MCF 10A (cell line): Measurements from ENCODE around the gene FAM131C. TPM values are rescaled to one million over a fixed set of nuclear protein-coding genes. Genes with fewer than 3 reads are reported as not detected.
"Not testable (repeated sequence)": the region's sequence is repeated elsewhere in the genome, so short reads cannot be mapped to it uniquely, and the experiment has no call there.

Experiments used
- BruUV-seq: library from RNA; stranded (reverse); fragments of 400-500 nt; replicated peaks from 2 replicates; lab custom pipeline; 2021; lab: Mats Ljungman, UMichigan
- CTCF ChIA-PET: fragments of 300-600 bp; sonication (Branson Sonifier 250); formaldehyde crosslinking; extraction: SDS; loops from one replicate; lab custom pipeline; 2021; ENCODE audit warnings: antibody characterized with exemption, inconsistent platforms; lab: Yijun Ruan, JAX
- POLR2A ChIA-PET: fragments of 300-600, 350-650 bp; sonication (Branson Sonifier 250); formaldehyde crosslinking; extraction: SDS; loops from one replicate; lab custom pipeline; 2020; ENCODE audit warnings: antibody characterized with exemption, inconsistent platforms; lab: Yijun Ruan, JAX
- DNase-seq: peaks from one replicate; pipeline ENCODE4 v3.0.0-alpha.2; 2018; ENCODE audit not compliant: unreplicated experiment
- H3K27ac Mint-ChIP-seq: one replicate; pipeline ENCODE4 v1.8.0; 2022; ENCODE audit warnings: mild to moderate bottlenecking, low read depth, mixed read lengths; ENCODE audit not compliant: unreplicated experiment
- H3K27me3 Mint-ChIP-seq: one replicate; pipeline ENCODE4 v1.8.0; 2022; ENCODE audit warnings: mixed read lengths; ENCODE audit not compliant: insufficient read depth, unreplicated experiment
- H3K36me3 Mint-ChIP-seq: one replicate; pipeline ENCODE4 v1.8.0; 2022; ENCODE audit warnings: mild to moderate bottlenecking, moderate library complexity, mixed read lengths; ENCODE audit not compliant: insufficient read depth, unreplicated experiment
- H3K4me1 Mint-ChIP-seq: one replicate; pipeline ENCODE4 v1.8.0; 2022; ENCODE audit warnings: mixed read lengths; ENCODE audit not compliant: insufficient read depth, unreplicated experiment
- H3K4me3 Mint-ChIP-seq: one replicate; pipeline ENCODE4 v1.8.0; 2022; ENCODE audit warnings: mild to moderate bottlenecking, moderate library complexity, mixed read lengths; ENCODE audit not compliant: unreplicated experiment
- H3K9me3 Mint-ChIP-seq: one replicate; pipeline ENCODE4 v1.8.0; 2022; ENCODE audit warnings: mixed read lengths; ENCODE audit not compliant: unreplicated experiment
- CTCF ChIP-seq: fragments of 200-600 bp; IDR thresholded peaks from one replicate; pipeline ENCODE4 v1.8.0; 2022; ENCODE audit warnings: antibody characterized with exemption, mild to moderate bottlenecking; ENCODE audit not compliant: unreplicated experiment
- intact Hi-C: fragments of 100-400 bp; cut with micrococcal nuclease; formaldehyde crosslinking; loops from 2 replicates; pipeline ENCODE4 v1.14.1; 2022
- total RNA-seq: library from RNA; stranded (reverse); gene quantifications from 2 replicates; pipeline ENCODE4 v1.2.3, GENCODE V29; 2022

Gene FAM131C
- total RNA-seq, 1 experiment from 2014 or later: not detected

- no TSS peak for BruUV-seq
- ChIA-PET POLR2A (interaction anchor here (0.6 to 1.4 kb wide), 3 partner anchors 20 to 262 kb away, joined by 3 to 5 read pairs (median 3); no protein-coding TSS in a partner anchor), CTCF (interaction anchor here (0.5 to 3.6 kb wide), 22 partner anchors 9 to 619 kb away, joined by 3 to 45 read pairs (median 3); partner anchors contain the start of genes CLCNKB and SRARP)
- H3K27ac Mint-ChIP-seq: no peak overlapping the region
- no peaks in the 10 kb centered on the region for H3K9me3 Mint-ChIP-seq
- no peak overlapping the region for H3K4me3 Mint-ChIP-seq
- TF ChIP-seq CTCF: peak; percentile 93
- H3K27me3 Mint-ChIP-seq: peaks cover 9% of the 10 kb centered on the region
- H3K4me1 Mint-ChIP-seq: peaks cover 5% of the 10 kb centered on the region
- intact Hi-C loops: loop anchor here (1.0 to 2.0 kb wide), 2 partner anchors 47 to 263 kb away; no protein-coding TSS in a partner anchor
- H3K36me3 Mint-ChIP-seq: no peaks in the 10 kb centered on the region
- DNase-seq: peak; percentile 88
Measured at GRCh38 chr1:16055613-16056520, 17.6 kb downstream of the FAM131C start.

GRCh38 chr1:16054598-16055540 lies 18.6 kb downstream of the FAM131C start:
- DNase-seq: no peak

GRCh38 chr1:16053781-16054502 lies 19.5 kb downstream of the FAM131C start:
- H3K36me3 Mint-ChIP-seq: no peaks in the 10 kb centered on the region
- DNase-seq: no peak
- H3K4me1 Mint-ChIP-seq: peaks cover 5% of the 10 kb centered on the region
- no peak overlapping the region for H3K27ac Mint-ChIP-seq
- no peaks in the 10 kb centered on the region for H3K27me3 Mint-ChIP-seq
- ChIA-PET CTCF (interaction anchor here (0.6 to 3.6 kb wide), 7 partner anchors 15 to 239 kb away, joined by 3 to 45 read pairs (median 4); no protein-coding TSS in a partner anchor), POLR2A (interaction anchor here (0.9 kb wide), 1 partner anchor 221 kb away, joined by 3 read pairs; no protein-coding TSS in a partner anchor)
- no peak overlapping the region for H3K4me3 Mint-ChIP-seq
- no peaks in the 10 kb centered on the region for H3K9me3 Mint-ChIP-seq
- no TSS peak for BruUV-seq
- TF ChIP-seq CTCF: no peak
- intact Hi-C loops: no loop called here

More at GRCh38 chr1:16054598-16055540, 18.6 kb downstream of the FAM131C start:
- intact Hi-C loops: no loop called here
- no TSS peak for BruUV-seq
- Mint-ChIP-seq H3K36me3 (no peaks in the 10 kb centered on the region), H3K4me1 (peaks cover 5% of the 10 kb centered on the region), H3K9me3 (no peaks in the 10 kb centered on the region), H3K27ac (no peak overlapping the region), H3K4me3 (no peak overlapping the region), H3K27me3 (no peaks in the 10 kb centered on the region)
- TF ChIP-seq CTCF: no peak
- ChIA-PET POLR2A (interaction anchor here (0.9 to 1.3 kb wide), 2 partner anchors 57 to 222 kb away, joined by 3 read pairs; no protein-coding TSS in a partner anchor), CTCF (interaction anchor here (0.5 to 3.6 kb wide), 16 partner anchors 8 to 361 kb away, joined by 3 to 45 read pairs (median 4); no protein-coding TSS in a partner anchor)

- BruUV-seq, POLR2A ChIA-PET, H3K27ac Mint-ChIP-seq, intact Hi-C loops, H3K27me3 Mint-ChIP-seq, H3K9me3 Mint-ChIP-seq, H3K4me3 Mint-ChIP-seq, H3K36me3 Mint-ChIP-seq, H3K4me1 Mint-ChIP-seq, DNase-seq, CTCF ChIA-PET: not testable (repeated sequence)
Measured at GRCh38 chr1:16051949-16052348, 21.5 kb downstream of the FAM131C start.
